ENCODE measurements around the gene COL4A3.

GRCh38 chr2:227252831-227253230 lies 88.4 kb downstream of the COL4A3 start:
- TF ChIP-seq POLR2A (IDR thresholded peaks at IDR 0.05; ENCODE audit: low read depth, low read length) (no peak), POLR2AphosphoS5 (IDR thresholded peaks at IDR 0.05; ENCODE audit: low read depth, low read length) (no peak)
